ENCODE measurements around the gene GRK5.

The GRK5 gene

DNA sequence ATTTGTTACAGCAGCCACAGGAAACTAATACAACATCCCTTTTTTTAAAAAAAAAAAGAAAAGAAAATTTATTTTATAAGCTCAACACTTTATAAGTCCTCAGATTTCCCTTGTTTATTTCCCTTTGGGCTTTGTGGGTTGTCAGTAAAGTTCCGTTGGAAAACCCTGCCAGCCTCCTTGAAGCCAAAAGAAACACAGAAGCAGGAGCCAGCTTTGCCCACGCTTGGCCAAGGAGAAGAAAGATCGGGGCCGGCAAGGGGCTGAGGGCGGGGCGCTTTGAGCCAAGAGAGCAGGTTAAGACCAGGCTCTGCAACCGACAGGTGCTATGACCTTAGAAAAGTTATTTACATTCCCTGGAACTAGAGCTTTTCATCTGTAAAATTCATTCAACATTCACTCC lies 262.5 kb downstream of the GRK5 start:
- no peak for TF ChIP-seq CTCF (conservative IDR thresholded peaks at IDR 0.05)
- no peak overlapping the region for H3K27ac ChIP-seq

- no peak for TF ChIP-seq CTCF (conservative IDR thresholded peaks at IDR 0.05)
- no peak overlapping the region for H3K27ac ChIP-seq
Measured at GRCh38 chr10:119470920-119471702, 263.7 kb downstream of the GRK5 start.

DNA sequence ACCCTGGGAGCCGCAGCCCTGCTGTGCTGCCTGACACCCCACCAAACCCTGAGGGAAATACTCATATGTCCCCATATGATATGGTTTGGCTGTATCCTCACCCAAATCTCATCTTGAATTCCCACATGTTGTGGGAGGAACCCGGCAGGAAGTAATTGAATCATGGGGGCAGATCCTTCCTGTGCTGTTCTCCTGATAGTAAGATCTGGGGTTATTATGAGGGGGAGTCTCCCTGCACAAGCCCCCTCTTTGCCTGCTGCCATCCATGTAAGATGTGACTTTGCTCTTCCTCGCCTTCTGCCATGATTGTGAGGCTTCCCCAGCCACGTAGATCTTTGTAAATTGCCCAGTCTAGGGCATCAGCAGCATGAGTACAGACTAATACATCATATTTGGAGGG lies 266.4 kb downstream of the GRK5 start:
- no peak for TF ChIP-seq CTCF (conservative IDR thresholded peaks at IDR 0.05)
- H3K27ac ChIP-seq: no peak overlapping the region

DNA sequence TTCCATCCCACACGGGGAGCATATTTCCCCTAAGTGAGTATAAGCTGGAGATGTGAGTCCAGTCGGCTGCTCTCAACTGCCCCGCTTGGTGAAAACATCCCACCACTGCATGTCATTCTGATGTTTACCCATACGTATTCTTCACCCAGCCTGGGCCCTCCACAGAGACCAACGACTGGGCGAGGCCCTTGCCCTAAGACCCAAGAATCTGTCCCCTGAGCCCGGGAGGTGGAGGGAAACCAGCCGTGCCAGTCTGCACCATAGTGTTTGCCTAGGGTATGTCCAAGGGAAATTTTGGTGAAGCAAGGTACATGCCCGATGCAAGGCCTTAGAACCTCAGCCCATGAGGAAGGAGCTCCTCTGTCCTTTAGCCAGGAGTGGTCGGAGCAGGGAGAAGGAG lies 267.2 kb downstream of the GRK5 start:
- no peak for TF ChIP-seq CTCF (conservative IDR thresholded peaks at IDR 0.05)
- no peak overlapping the region for H3K27ac ChIP-seq

GRCh38 chr10:119477444-119477843 lies 270.1 kb downstream of the GRK5 start:
- no peak for TF ChIP-seq CTCF (conservative IDR thresholded peaks at IDR 0.05)
- no peak overlapping the region for H3K27ac ChIP-seq

DNA sequence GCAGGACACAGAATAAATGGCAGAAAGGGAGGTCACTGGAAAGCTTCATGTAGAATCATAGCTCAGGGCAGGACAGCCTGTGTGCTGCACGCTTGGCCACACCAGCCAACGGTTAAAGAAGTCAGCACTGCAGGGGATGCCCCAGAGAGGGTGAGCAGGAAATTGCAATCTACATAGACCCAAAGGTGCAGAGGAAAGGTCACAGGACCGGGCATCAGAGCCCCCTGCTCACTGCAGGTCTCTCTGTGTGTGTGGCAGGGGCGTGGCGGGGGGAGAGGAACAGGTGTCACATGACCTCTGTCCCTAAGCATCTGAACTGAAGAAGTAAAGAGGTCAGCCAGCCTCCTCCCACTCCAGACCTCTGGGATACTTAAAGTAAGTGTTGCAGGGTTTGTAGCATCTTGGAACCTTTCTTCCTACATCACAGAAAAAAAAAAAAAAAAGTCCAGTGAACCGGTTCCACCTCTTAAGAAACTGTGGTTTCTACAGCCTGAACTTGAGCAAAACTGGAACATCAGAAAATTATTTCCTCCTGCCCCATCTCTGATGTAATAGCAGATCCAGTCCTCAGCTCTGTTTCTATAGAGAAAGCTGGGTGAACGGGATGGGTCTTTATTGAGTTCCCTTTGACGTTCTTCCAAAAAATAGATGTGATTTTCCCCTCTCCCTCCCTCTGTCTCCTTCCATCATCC lies 270.9 kb downstream of the GRK5 start:
- H3K27ac ChIP-seq: no peak overlapping the region
- TF ChIP-seq CTCF (conservative IDR thresholded peaks at IDR 0.05): no peak

GRCh38 chr10:119478811-119479341 lies 271.5 kb downstream of the GRK5 start:
- no peak overlapping the region for H3K27ac ChIP-seq
- TF ChIP-seq CTCF (conservative IDR thresholded peaks at IDR 0.05): no peak
